ENCODE data around the gene GADD45A.

GADD45A gene

GRCh38 chr1:67700692-67701410 is 15.8 kb downstream of the GADD45A start:
- peak overlapping the region; percentile 27; the same call in 1 of the 2 replicates for H3K27ac ChIP-seq
- no peak for TF ChIP-seq ZFX (IDR thresholded peaks at IDR 0.05; ENCODE audit: borderline replicate concordance)
- TF ChIP-seq, protein P1, sequence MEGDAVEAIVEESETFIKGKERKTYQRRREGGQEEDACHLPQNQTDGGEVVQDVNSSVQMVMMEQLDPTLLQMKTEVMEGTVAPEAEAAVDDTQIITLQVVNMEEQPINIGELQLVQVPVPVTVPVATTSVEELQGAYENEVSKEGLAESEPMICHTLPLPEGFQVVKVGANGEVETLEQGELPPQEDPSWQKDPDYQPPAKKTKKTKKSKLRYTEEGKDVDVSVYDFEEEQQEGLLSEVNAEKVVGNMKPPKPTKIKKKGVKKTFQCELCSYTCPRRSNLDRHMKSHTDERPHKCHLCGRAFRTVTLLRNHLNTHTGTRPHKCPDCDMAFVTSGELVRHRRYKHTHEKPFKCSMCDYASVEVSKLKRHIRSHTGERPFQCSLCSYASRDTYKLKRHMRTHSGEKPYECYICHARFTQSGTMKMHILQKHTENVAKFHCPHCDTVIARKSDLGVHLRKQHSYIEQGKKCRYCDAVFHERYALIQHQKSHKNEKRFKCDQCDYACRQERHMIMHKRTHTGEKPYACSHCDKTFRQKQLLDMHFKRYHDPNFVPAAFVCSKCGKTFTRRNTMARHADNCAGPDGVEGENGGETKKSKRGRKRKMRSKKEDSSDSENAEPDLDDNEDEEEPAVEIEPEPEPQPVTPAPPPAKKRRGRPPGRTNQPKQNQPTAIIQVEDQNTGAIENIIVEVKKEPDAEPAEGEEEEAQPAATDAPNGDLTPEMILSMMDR (IDR thresholded peaks at IDR 0.05): peak; percentile 34

- no peak for TF ChIP-seq ZFX (IDR thresholded peaks at IDR 0.05; ENCODE audit: borderline replicate concordance)
- TF ChIP-seq, protein P1 (IDR thresholded peaks at IDR 0.05): no peak
Observed at GRCh38 chr1:67701876-67702275, 16.9 kb downstream of the GADD45A start.

GRCh38 chr1:67704351-67704750 is 19.4 kb downstream of the GADD45A start:
- no peak overlapping the region for H3K27ac ChIP-seq
- TF ChIP-seq, protein P1 (IDR thresholded peaks at IDR 0.05): no peak
- TF ChIP-seq ZFX (IDR thresholded peaks at IDR 0.05; ENCODE audit: borderline replicate concordance): no peak

More at GRCh38 chr1:67701876-67702275, 16.9 kb downstream of the GADD45A start:
- H3K27ac ChIP-seq: no peak overlapping the region

- H3K27ac ChIP-seq: no peak overlapping the region
- TF ChIP-seq ZFX (IDR thresholded peaks at IDR 0.05; ENCODE audit: borderline replicate concordance): no peak
- TF ChIP-seq, protein P1 (IDR thresholded peaks at IDR 0.05): no peak
Observed at GRCh38 chr1:67705735-67706453, 20.9 kb downstream of the GADD45A start.

- H3K27ac ChIP-seq: no peak overlapping the region
- TF ChIP-seq, protein P1 (IDR thresholded peaks at IDR 0.05): no peak
Observed at GRCh38 chr1:67708606-67709005, 23.6 kb downstream of the GADD45A start.

GRCh38 chr1:67710417-67710816 is 25.4 kb downstream of the GADD45A start:
- no peak overlapping the region for H3K27ac ChIP-seq
- no peak for TF ChIP-seq ZFX (IDR thresholded peaks at IDR 0.05; ENCODE audit: borderline replicate concordance)
- TF ChIP-seq, protein P1 (IDR thresholded peaks at IDR 0.05): no peak
